Measurements from ENCODE around the gene ZFAND5. TPM values are rescaled to one million over a fixed set of nuclear protein-coding genes. Genes with fewer than 3 reads are reported as not detected.

The ZFAND5 gene
- total RNA-seq, 1 donor from 2014 or later, result 79.2 TPM

DNA sequence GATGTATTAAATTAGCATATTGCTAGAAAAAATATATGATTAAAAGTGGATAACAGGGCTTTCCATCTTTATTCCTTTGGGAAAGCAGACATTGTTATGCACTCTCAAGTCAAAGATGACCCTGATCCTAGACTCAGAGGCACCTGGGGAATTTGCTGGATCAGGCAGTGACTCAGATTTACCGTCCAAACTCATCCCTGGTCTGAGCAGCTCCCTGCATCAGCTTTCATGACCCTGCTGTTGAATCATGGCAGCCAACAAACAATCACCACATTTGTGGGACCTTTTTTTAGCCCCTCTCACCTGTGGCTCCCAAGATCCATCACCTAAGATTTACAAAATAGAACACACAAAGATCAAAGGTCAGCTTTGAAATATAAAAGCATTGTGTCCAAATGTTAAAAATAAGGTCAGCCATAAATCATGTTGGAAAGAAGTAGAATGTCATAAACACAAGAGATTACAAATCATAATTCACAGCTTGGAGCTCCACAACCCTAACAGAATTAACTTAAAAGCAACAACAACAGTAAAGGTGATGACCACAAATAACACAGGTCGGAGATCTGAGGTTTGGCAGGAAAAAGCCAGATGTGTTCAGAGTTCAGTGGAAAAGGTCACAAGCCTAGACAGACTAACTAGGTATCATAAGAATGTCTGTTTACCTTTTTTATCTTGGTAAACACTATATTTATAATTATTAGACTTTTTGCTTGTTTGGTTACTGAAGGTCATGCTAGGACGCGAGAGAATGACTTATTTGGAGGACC is 55.5 kb downstream of the ZFAND5 start:
- CTCF ChIA-PET, result no interaction called here
- Mint-ChIP-seq H3K27me3 (no peaks in the 10 kb centered on the region), H3K4me3 (no peak overlapping the region), H3K27ac (no peak overlapping the region), H3K36me3 (ENCODE audit: low read depth) (no peaks in the 10 kb centered on the region), H3K9me3 (no peaks in the 10 kb centered on the region), H3K4me1 (peaks cover 36% of the 10 kb centered on the region)
- TF ChIP-seq, protein P1, sequence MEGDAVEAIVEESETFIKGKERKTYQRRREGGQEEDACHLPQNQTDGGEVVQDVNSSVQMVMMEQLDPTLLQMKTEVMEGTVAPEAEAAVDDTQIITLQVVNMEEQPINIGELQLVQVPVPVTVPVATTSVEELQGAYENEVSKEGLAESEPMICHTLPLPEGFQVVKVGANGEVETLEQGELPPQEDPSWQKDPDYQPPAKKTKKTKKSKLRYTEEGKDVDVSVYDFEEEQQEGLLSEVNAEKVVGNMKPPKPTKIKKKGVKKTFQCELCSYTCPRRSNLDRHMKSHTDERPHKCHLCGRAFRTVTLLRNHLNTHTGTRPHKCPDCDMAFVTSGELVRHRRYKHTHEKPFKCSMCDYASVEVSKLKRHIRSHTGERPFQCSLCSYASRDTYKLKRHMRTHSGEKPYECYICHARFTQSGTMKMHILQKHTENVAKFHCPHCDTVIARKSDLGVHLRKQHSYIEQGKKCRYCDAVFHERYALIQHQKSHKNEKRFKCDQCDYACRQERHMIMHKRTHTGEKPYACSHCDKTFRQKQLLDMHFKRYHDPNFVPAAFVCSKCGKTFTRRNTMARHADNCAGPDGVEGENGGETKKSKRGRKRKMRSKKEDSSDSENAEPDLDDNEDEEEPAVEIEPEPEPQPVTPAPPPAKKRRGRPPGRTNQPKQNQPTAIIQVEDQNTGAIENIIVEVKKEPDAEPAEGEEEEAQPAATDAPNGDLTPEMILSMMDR (IDR thresholded peaks at IDR 0.05), result no peak
- POLR2A ChIA-PET, result no interaction called here
- intact Hi-C loops (cut with micrococcal nuclease), result loop anchor here (5.0 kb wide), 1 partner anchor 133 kb away; no protein-coding TSS in a partner anchor
- ATAC-seq (ENCODE audit: low read depth) (no peak), DNase-seq (no peak)

DNA sequence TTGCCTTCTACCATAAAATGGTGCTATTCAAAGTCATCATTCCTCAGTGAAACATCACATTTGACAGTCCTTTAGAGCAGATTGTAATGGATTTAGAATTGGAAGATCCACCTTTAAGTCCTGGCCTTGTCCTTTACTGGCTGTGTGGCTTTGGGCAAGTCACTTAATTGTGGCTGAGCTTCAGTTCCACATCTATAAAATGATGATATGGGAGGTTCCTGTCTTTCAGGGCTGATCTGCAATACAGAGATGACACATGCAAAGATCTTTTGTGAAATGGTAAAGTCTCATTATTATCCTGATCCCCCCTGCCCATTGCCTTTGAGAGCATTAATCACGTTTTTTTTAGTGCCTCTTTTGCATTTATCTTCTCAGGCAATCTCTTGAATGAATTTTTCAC is 58.2 kb downstream of the ZFAND5 start:
- ChIA-PET CTCF (interaction anchor here (1.1 to 2.2 kb wide), 2 partner anchors 15 to 59 kb away, joined by 3 to 7 read pairs; partner anchors contain the start of gene ZFAND5), POLR2A (interaction anchor here (3.3 kb wide), 1 partner anchor 57 kb away, joined by 63 read pairs; the partner anchor contains the start of gene ZFAND5)
- ATAC-seq (ENCODE audit: low read depth), result no peak
- Mint-ChIP-seq H3K4me3 (peak overlapping the region; percentile 42), H3K27ac (peak overlapping the region; percentile 41), H3K4me1 (peaks cover 47% of the 10 kb centered on the region), H3K27me3 (no peaks in the 10 kb centered on the region), H3K9me3 (no peaks in the 10 kb centered on the region), H3K36me3 (ENCODE audit: low read depth) (no peaks in the 10 kb centered on the region)
- intact Hi-C loops (cut with micrococcal nuclease), result loop anchor here (1.0 to 5.0 kb wide), 2 partner anchors 14 to 136 kb away; no protein-coding TSS in a partner anchor
- DNase-seq, result no peak
- TF ChIP-seq, protein P1 (IDR thresholded peaks at IDR 0.05), result no peak

DNA sequence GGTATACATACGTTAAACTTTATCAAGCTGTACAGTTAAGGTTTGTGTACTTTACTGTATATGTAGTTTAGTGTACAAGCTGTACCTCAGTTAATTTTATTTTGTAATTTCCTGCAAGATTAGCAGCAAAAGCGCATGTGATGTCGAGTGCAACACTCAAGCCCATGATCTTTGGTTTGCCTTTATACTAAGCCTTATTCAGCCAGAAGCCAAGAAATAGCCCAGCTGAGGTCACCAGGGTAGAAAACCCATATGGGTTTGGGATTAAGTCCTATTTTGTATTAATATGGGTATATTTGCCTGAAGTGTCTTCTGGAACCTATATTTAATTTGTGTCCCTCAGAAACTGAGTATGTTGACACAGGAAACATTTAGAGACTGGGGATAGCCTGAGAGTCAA is 59.3 kb downstream of the ZFAND5 start:
- ATAC-seq (ENCODE audit: low read depth) (no peak), DNase-seq (no peak)
- intact Hi-C loops (cut with micrococcal nuclease), result loop anchor here (1.0 to 5.0 kb wide), 3 partner anchors 13 to 137 kb away; no protein-coding TSS in a partner anchor
- no peaks in the 10 kb centered on the region for H3K9me3 Mint-ChIP-seq
- H3K36me3 Mint-ChIP-seq (ENCODE audit: low read depth), result no peaks in the 10 kb centered on the region
- TF ChIP-seq, protein P1 (IDR thresholded peaks at IDR 0.05), result no peak
- H3K4me3 Mint-ChIP-seq, result peak overlapping the region; percentile 73
- H3K4me1 Mint-ChIP-seq, result peaks cover 56% of the 10 kb centered on the region
- H3K27me3 Mint-ChIP-seq, result no peaks in the 10 kb centered on the region
- H3K27ac Mint-ChIP-seq, result peak overlapping the region; percentile 95
- POLR2A ChIA-PET, result interaction anchor here (0.9 to 3.3 kb wide), 6 partner anchors 9 to 138 kb away, joined by 3 to 63 read pairs (median 5); partner anchors contain the start of gene ZFAND5
- CTCF ChIA-PET, result interaction anchor here (0.8 to 2.2 kb wide), 4 partner anchors 11 to 266 kb away, joined by 4 to 7 read pairs (median 4); partner anchors contain the start of gene ZFAND5

DNA sequence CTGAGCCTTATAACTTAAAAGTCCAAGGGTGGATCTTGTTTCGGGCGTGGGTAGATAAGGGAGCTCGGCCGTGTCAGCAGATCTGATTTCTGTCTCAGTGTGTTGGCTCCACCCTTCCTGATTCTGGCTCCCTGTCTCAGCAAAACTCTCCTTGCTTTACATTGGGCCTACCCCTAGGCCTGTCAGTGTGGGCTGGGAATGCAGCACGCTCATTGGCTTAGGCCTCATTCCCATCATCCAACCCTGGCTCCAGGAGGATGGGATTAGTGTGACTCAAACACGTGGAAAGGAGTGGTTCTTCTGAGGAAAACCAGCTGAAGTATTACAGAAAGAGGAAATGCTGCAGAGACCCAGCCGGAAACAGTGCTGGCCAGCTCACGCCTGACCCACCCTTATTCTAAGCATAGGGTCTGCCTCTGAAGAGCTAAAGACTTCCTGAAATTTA is 59.9 kb downstream of the ZFAND5 start:
- no peaks in the 10 kb centered on the region for H3K36me3 Mint-ChIP-seq (ENCODE audit: low read depth)
- no peaks in the 10 kb centered on the region for H3K27me3 Mint-ChIP-seq
- peak; percentile 79 for ATAC-seq (ENCODE audit: low read depth)
- ChIA-PET POLR2A (interaction anchor here (0.5 to 3.3 kb wide), 7 partner anchors 9 to 138 kb away, joined by 3 to 63 read pairs (median 5); partner anchors contain the start of gene ZFAND5), CTCF (interaction anchor here (0.8 to 2.2 kb wide), 4 partner anchors 11 to 266 kb away, joined by 4 to 7 read pairs (median 4); partner anchors contain the start of gene ZFAND5)
- intact Hi-C loops (cut with micrococcal nuclease), result loop anchor here (1.0 to 5.0 kb wide), 2 partner anchors 59 to 137 kb away; no protein-coding TSS in a partner anchor
- H3K27ac Mint-ChIP-seq, result peak overlapping the region; percentile 95
- peak; percentile 35 for DNase-seq
- TF ChIP-seq, protein P1 (IDR thresholded peaks at IDR 0.05), result no peak
- peaks cover 62% of the 10 kb centered on the region for H3K4me1 Mint-ChIP-seq
- H3K9me3 Mint-ChIP-seq, result no peaks in the 10 kb centered on the region
- peak overlapping the region; percentile 73 for H3K4me3 Mint-ChIP-seq

DNA sequence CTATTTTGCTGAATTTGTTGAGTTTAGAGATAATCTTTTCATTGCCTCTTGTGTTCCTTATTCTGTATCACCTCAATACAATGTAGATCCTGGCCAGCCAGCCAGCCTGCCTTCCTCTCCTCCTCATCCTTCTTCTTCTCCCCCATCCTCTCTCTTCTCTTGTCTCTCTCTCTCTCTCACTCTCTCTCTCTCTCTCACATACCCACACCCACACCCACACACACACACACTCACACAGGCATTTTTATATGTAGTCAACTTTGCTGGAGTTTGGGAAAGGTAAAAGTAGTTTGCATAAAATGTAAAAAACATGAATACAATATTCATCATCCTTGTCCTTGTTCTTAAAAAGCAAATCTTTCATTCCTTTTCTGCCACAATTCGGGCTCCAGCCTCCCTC is 60.5 kb downstream of the ZFAND5 start:
- TF ChIP-seq, protein P1 (IDR thresholded peaks at IDR 0.05), result no peak

More for the DNA sequence above, 60.5 kb downstream of the ZFAND5 start:
- Mint-ChIP-seq H3K36me3 (ENCODE audit: low read depth) (no peaks in the 10 kb centered on the region), H3K4me3 (peak overlapping the region; percentile 73), H3K27me3 (no peaks in the 10 kb centered on the region), H3K27ac (peak overlapping the region; percentile 95), H3K4me1 (peaks cover 63% of the 10 kb centered on the region), H3K9me3 (no peaks in the 10 kb centered on the region)
- ATAC-seq (ENCODE audit: low read depth), result no peak
- intact Hi-C loops (cut with micrococcal nuclease), result no loop called here
- ChIA-PET CTCF (interaction anchor here (1.3 kb wide), 1 partner anchor 265 kb away, joined by 4 read pairs; no protein-coding TSS in a partner anchor), POLR2A (interaction anchor here (0.5 to 3.3 kb wide), 3 partner anchors 10 to 59 kb away, joined by 4 to 63 read pairs (median 9); partner anchors contain the start of gene ZFAND5)
- DNase-seq, result no peak
